ENCODE data around the gene IGFBP4. TPM values are rescaled to one million over a fixed set of nuclear protein-coding genes. Genes with fewer than 3 reads are reported as not detected.

IGFBP4 gene
- polyA plus RNA-seq, 1 of the 3 experiments (the other 2 are of a cell fraction) = 128 TPM

DNA sequence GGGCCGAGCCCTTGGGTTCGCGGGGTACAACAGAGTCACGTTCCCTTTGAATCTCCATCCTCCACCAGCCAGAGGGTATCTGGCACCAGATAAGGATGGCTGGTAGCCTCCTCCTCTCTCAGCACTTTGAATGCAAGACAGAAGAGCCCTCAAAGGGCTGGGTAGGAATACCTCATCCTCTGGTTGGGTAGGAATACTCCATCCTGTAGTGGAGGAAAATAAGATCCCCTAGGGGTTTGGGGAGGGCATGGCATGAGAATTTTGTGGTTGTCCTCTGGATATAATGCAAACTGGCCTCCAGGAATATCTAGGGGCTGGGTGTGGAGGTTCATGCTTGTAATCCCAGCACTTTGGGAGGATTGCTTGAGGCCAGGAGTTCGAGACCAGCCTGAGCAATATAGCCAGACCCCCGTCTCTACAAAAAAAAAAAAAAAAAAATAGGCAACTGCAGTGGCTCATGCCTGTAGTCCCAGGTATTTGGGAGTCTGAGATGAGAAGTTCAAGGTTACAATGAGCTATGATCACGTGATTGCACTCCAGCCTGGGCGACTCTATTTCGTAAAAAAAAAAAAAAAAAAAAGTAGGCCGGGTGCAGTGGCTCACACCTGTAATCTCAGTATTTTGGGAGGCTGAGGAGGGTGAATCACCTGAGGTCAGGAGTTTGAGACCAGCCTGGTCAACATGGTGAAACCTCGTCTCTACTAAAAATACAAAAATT lies 2.7 kb downstream of the IGFBP4 start:
- Histone ChIP-seq H3K27ac (ENCODE audit: low read depth in 2 of 2, low read length in 1 of 2) (peak overlapping the region; percentile 66 to 77), H3K27me3 (ENCODE audit: insufficient read depth) (no peaks in the 10 kb centered on the region), H3K36me3 (replicated peaks in 1 of 2; ENCODE audit: control insufficient read depth in 1 of 2, insufficient read depth in 2 of 2, low read length in 1 of 2) (no peaks in the 10 kb centered on the region), H3K9ac (peak overlapping the region; percentile 74), H3K9me3 (no peaks in the 10 kb centered on the region), H4K20me1 (ENCODE audit: insufficient read depth) (no peaks in the 10 kb centered on the region), H3K9me2 (no peaks in the 10 kb centered on the region), H3K4me1 (ENCODE audit: control insufficient read depth in 1 of 2, insufficient read depth in 2 of 2, low read depth in 1 of 2, low read length in 1 of 2) (peaks cover 6 to 52% of the 10 kb centered on the region in 2 experiments; a peak in 3 of 4 replicates), H3K4me3 (ENCODE audit: low read depth in 2 of 2, low read length in 1 of 2) (peak overlapping the region; percentile 62 to 81), H3F3A (replicated peaks; ENCODE audit: insufficient read depth) (peaks cover 10% of the 10 kb centered on the region), H3K4me2 (peak overlapping the region; percentile 99), H3K79me2 (ENCODE audit: insufficient read depth) (peaks cover 65% of the 10 kb centered on the region), H2AFZ (ENCODE audit: low read depth) (peak overlapping the region; percentile 67; the same call in 1 of the 2 replicates)
- DNase-seq = no peak
- ChIA-PET POLR2A (no interaction called here), CTCF (interaction anchor here (1.5 to 18.2 kb wide), 7 partner anchors 9 to 143 kb away, joined by 4 to 332 read pairs (median 202); no protein-coding TSS in a partner anchor)
- TF ChIP-seq FOXJ3 (CRISPR knock-in tag; IDR thresholded peaks at IDR 0.05) = no peak
- TF ChIP-seq RCOR1 (IDR thresholded peaks at IDR 0.05; ENCODE audit: low read length) = no peak
- TF ChIP-seq IRF3 (IDR thresholded peaks at IDR 0.05; ENCODE audit: low read depth, low read length) = no peak
- TF ChIP-seq EZH2phosphoT487 (IDR thresholded peaks at IDR 0.05; ENCODE audit: borderline replicate concordance, low read depth) = no peak
- TF ChIP-seq, protein P1, sequence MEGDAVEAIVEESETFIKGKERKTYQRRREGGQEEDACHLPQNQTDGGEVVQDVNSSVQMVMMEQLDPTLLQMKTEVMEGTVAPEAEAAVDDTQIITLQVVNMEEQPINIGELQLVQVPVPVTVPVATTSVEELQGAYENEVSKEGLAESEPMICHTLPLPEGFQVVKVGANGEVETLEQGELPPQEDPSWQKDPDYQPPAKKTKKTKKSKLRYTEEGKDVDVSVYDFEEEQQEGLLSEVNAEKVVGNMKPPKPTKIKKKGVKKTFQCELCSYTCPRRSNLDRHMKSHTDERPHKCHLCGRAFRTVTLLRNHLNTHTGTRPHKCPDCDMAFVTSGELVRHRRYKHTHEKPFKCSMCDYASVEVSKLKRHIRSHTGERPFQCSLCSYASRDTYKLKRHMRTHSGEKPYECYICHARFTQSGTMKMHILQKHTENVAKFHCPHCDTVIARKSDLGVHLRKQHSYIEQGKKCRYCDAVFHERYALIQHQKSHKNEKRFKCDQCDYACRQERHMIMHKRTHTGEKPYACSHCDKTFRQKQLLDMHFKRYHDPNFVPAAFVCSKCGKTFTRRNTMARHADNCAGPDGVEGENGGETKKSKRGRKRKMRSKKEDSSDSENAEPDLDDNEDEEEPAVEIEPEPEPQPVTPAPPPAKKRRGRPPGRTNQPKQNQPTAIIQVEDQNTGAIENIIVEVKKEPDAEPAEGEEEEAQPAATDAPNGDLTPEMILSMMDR (IDR thresholded peaks at IDR 0.05) = peak; percentile 27; the same call in 1 of the 2 replicates
- WGBS (ENCODE audit: low lambda C conversion rate) = 79% methylated on average over 11 of the region's 11 CpGs

DNA sequence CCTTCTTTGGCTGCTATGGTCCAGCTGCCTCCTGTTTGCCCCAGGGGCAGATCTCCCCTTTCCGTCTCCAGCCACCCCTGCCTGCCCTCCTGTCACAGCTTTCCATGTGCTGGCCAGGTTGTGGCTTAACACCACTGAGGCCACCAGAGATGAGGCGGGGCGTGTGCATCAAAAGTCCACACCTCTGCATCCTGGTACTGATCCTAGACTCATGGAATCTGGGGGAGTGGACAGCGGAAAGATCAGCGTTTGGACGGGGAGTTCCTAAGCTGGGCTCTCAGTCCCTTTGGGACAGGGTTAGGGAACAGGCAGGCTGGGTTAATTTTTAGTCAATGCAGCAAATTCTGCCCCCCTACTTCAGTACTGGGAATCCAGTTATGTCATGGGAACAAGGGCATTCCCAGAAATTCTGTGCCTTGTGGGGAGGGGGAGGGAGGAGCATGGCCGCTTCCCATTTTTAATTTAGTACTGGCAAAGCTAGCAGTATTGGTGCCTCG lies 3.9 kb downstream of the IGFBP4 start:
- no peak overlapping the region for H3K9ac ChIP-seq
- DNase-seq = no peak
- POLR2A ChIA-PET = interaction anchor here (0.6 to 1.0 kb wide), 2 partner anchors 24 to 86 kb away, joined by 3 read pairs; no protein-coding TSS in a partner anchor
- no peak overlapping the region for H3K4me2 ChIP-seq
- H3K9me3 ChIP-seq = no peaks in the 10 kb centered on the region
- peaks cover 18 to 63% of the 10 kb centered on the region in 2 experiments for H3K4me1 ChIP-seq (ENCODE audit: control insufficient read depth in 1 of 2, insufficient read depth in 2 of 2, low read depth in 1 of 2, low read length in 1 of 2)
- no peaks in the 10 kb centered on the region for H3K36me3 ChIP-seq (replicated peaks in 1 of 2; ENCODE audit: control insufficient read depth in 1 of 2, insufficient read depth in 2 of 2, low read length in 1 of 2)
- H3K4me3 ChIP-seq (ENCODE audit: low read depth in 2 of 2, low read length in 1 of 2) = no peak overlapping the region
- peaks cover 18% of the 10 kb centered on the region for H3F3A ChIP-seq (replicated peaks; ENCODE audit: insufficient read depth)
- CTCF ChIA-PET = interaction anchor here (0.8 to 18.2 kb wide), 16 partner anchors 3 to 1249 kb away, joined by 3 to 332 read pairs (median 4); partner anchors contain the start of gene IGFBP4
- no peak overlapping the region for H2AFZ ChIP-seq (ENCODE audit: low read depth)
- WGBS (ENCODE audit: low lambda C conversion rate) = 83% methylated on average over 8 of the region's 8 CpGs
- no peaks in the 10 kb centered on the region for H3K27me3 ChIP-seq (ENCODE audit: insufficient read depth)
- no peaks in the 10 kb centered on the region for H3K9me2 ChIP-seq
- H4K20me1 ChIP-seq (ENCODE audit: insufficient read depth) = no peaks in the 10 kb centered on the region
- H3K27ac ChIP-seq (ENCODE audit: low read depth in 2 of 2, low read length in 1 of 2) = no peak overlapping the region
- H3K79me2 ChIP-seq (ENCODE audit: insufficient read depth) = peaks cover 65% of the 10 kb centered on the region
- TF ChIP-seq RXRA (IDR thresholded peaks at IDR 0.05; ENCODE audit: borderline replicate concordance, low read depth) = no peak
- no peak for TF ChIP-seq RFX5 (IDR thresholded peaks at IDR 0.05; ENCODE audit: low read length)
- no peak for TF ChIP-seq GATA2 (CRISPR knock-in tag; IDR thresholded peaks at IDR 0.05)
- no peak for TF ChIP-seq ZBTB33 (IDR thresholded peaks at IDR 0.05; ENCODE audit: borderline replicate concordance, low read depth)
- no peak for TF ChIP-seq TAF1 (IDR thresholded peaks at IDR 0.05; ENCODE audit: borderline replicate concordance, low read depth, low read length)
- TF ChIP-seq, protein P2, sequence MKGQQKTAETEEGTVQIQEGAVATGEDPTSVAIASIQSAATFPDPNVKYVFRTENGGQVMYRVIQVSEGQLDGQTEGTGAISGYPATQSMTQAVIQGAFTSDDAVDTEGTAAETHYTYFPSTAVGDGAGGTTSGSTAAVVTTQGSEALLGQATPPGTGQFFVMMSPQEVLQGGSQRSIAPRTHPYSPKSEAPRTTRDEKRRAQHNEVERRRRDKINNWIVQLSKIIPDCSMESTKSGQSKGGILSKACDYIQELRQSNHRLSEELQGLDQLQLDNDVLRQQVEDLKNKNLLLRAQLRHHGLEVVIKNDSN (IDR thresholded peaks at IDR 0.05; ENCODE audit: borderline replicate concordance, low read depth) = no peak
- TF ChIP-seq CHD2 (IDR thresholded peaks at IDR 0.05; ENCODE audit: low read length, partially characterized antibody) = no peak
- TF ChIP-seq RAD21 (IDR thresholded peaks at IDR 0.05; ENCODE audit: low read length) = no peak
- TF ChIP-seq EP300 (IDR thresholded peaks at IDR 0.05; ENCODE audit: borderline replicate concordance in 1 of 2, low read depth in 1 of 2, low read length in 1 of 2) = no peak
- no peak for TF ChIP-seq PBX3 (IDR thresholded peaks at IDR 0.05)
- no peak for TF ChIP-seq SMC3 (IDR thresholded peaks at IDR 0.05; ENCODE audit: low read depth, low read length)
- no peak for TF ChIP-seq POLR2AphosphoS5 (IDR thresholded peaks at IDR 0.05; ENCODE audit: low read depth, low read length)
